Liver (tissue), 3 donors: ENCODE data around the gene UNC5B.

Experiments used
- CTCF ChIP-seq: fragments of 150-350 bp; IDR thresholded peaks from 2 replicates; pipeline ENCODE4 v1.5.1; 2017; ENCODE audit warnings: improper control_type of control experiment, low read depth, low read length; ENCODE audit not compliant: missing input control
- GABPA ChIP-seq, 2 donors: IDR thresholded peaks in 1 of 2; conservative IDR thresholded peaks in 1 of 2; 2 replicates each; pipeline ENCODE4 v1.6.1; 2016; ENCODE audit warnings: antibody characterized with exemption in 2 of 2, mild to moderate bottlenecking in 1 of 2, moderate library complexity in 1 of 2
- JUND ChIP-seq, 2 donors: IDR thresholded peaks; 2 replicates each; pipeline ENCODE4 v1.6.1; 2016; ENCODE audit warnings: antibody characterized with exemption in 2 of 2
- REST ChIP-seq: IDR thresholded peaks from 2 replicates; pipeline ENCODE4 v1.6.1; 2016; ENCODE audit warnings: antibody characterized with exemption, mild to moderate bottlenecking
- TF ChIP-seq, protein P1 (sequence below): IDR thresholded peaks from 2 replicates; pipeline ENCODE4 v1.6.1; 2016; ENCODE audit warnings: antibody characterized with exemption
- donor health status: healthy.
- donor health status: healthy.

- no peak for TF ChIP-seq CTCF
- TF ChIP-seq, protein P1, sequence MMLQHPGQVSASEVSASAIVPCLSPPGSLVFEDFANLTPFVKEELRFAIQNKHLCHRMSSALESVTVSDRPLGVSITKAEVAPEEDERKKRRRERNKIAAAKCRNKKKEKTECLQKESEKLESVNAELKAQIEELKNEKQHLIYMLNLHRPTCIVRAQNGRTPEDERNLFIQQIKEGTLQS, result no peak
- no peak for TF ChIP-seq GABPA (IDR thresholded peaks at IDR 0.05 in 1 of 2, conservative IDR thresholded peaks at IDR 0.05 in 1 of 2)
- TF ChIP-seq REST, result no peak
- no peak for TF ChIP-seq JUND (IDR thresholded peaks at IDR 0.05)
Measured at GRCh38 chr10:71179382-71179781, 33.0 kb upstream of the UNC5B start.
